ENCODE measurements around the gene MCF2L2.

MCF2L2 gene

GRCh38 chr3:183160616-183161015 lies 267.8 kb downstream of the MCF2L2 start:
- Histone ChIP-seq H3K36me3 (no peaks in the 10 kb centered on the region), H3K4me1 (ENCODE audit: control insufficient read depth in 1 of 2, insufficient read depth in 1 of 2, low read depth in 1 of 2, low read length in 1 of 2) (peaks cover 10 to 13% of the 10 kb centered on the region in 2 experiments), H3K27me3 (peaks cover 47% of the 10 kb centered on the region), H3K4me3 (ENCODE audit: low read depth in 1 of 2, low read length in 1 of 2) (no peak overlapping the region), H3K9me3 (no peaks in the 10 kb centered on the region), H3K27ac (no peak overlapping the region)
- TF ChIP-seq CTCF (IDR thresholded peaks at IDR 0.05) = no peak

- no peaks in the 10 kb centered on the region for H3K9me3 ChIP-seq
- no peaks in the 10 kb centered on the region for H3K36me3 ChIP-seq
- H3K27me3 ChIP-seq = peaks cover 39% of the 10 kb centered on the region
- no peak for TF ChIP-seq CTCF (IDR thresholded peaks at IDR 0.05)
- H3K4me3 ChIP-seq (ENCODE audit: low read depth in 1 of 2, low read length in 1 of 2) = no peak overlapping the region
- H3K27ac ChIP-seq = no peak overlapping the region
- H3K4me1 ChIP-seq (ENCODE audit: control insufficient read depth in 1 of 2, insufficient read depth in 1 of 2, low read depth in 1 of 2, low read length in 1 of 2) = peaks cover 10 to 13% of the 10 kb centered on the region in 2 experiments
Observed at GRCh38 chr3:183159333-183159732, 269.1 kb downstream of the MCF2L2 start.

GRCh38 chr3:183158551-183159006 lies 269.8 kb downstream of the MCF2L2 start:
- Histone ChIP-seq H3K4me3 (ENCODE audit: low read depth in 1 of 2, low read length in 1 of 2) (no peak overlapping the region), H3K27me3 (peaks cover 32% of the 10 kb centered on the region), H3K36me3 (no peaks in the 10 kb centered on the region), H3K4me1 (ENCODE audit: control insufficient read depth in 1 of 2, insufficient read depth in 1 of 2, low read depth in 1 of 2, low read length in 1 of 2) (peaks cover 10 to 13% of the 10 kb centered on the region in 2 experiments), H3K9me3 (no peaks in the 10 kb centered on the region), H3K27ac (no peak overlapping the region)
- TF ChIP-seq CTCF (IDR thresholded peaks at IDR 0.05) = no peak

- H3K27ac ChIP-seq = no peak overlapping the region
- peaks cover 10 to 13% of the 10 kb centered on the region in 2 experiments for H3K4me1 ChIP-seq (ENCODE audit: control insufficient read depth in 1 of 2, insufficient read depth in 1 of 2, low read depth in 1 of 2, low read length in 1 of 2)
- H3K4me3 ChIP-seq (ENCODE audit: low read depth in 1 of 2, low read length in 1 of 2) = no peak overlapping the region
- H3K36me3 ChIP-seq = no peaks in the 10 kb centered on the region
- no peaks in the 10 kb centered on the region for H3K9me3 ChIP-seq
- TF ChIP-seq CTCF (IDR thresholded peaks at IDR 0.05) = no peak
- H3K27me3 ChIP-seq = peaks cover 27% of the 10 kb centered on the region
Observed at GRCh38 chr3:183158113-183158512, 270.3 kb downstream of the MCF2L2 start.

- no peaks in the 10 kb centered on the region for H3K36me3 ChIP-seq
- no peaks in the 10 kb centered on the region for H3K9me3 ChIP-seq
- no peak for TF ChIP-seq CTCF (IDR thresholded peaks at IDR 0.05)
- H3K27ac ChIP-seq = no peak overlapping the region
- no peak overlapping the region for H3K4me3 ChIP-seq (ENCODE audit: low read depth in 1 of 2, low read length in 1 of 2)
- H3K27me3 ChIP-seq = peaks cover 8% of the 10 kb centered on the region
- peaks cover 0 to 4% of the 10 kb centered on the region in 2 experiments for H3K4me1 ChIP-seq (ENCODE audit: control insufficient read depth in 1 of 2, insufficient read depth in 1 of 2, low read depth in 1 of 2, low read length in 1 of 2)
Observed at GRCh38 chr3:183156266-183156665, 272.2 kb downstream of the MCF2L2 start.

GRCh38 chr3:183155499-183155898 lies 272.9 kb downstream of the MCF2L2 start:
- H3K36me3 ChIP-seq = no peaks in the 10 kb centered on the region
- H3K4me3 ChIP-seq (ENCODE audit: low read depth in 1 of 2, low read length in 1 of 2) = no peak overlapping the region
- H3K27ac ChIP-seq = no peak overlapping the region
- H3K9me3 ChIP-seq = no peaks in the 10 kb centered on the region
- peaks cover under 1% of the 10 kb centered on the region for H3K27me3 ChIP-seq
- TF ChIP-seq CTCF (IDR thresholded peaks at IDR 0.05) = no peak
- peaks cover 0 to 4% of the 10 kb centered on the region in 2 experiments for H3K4me1 ChIP-seq (ENCODE audit: control insufficient read depth in 1 of 2, insufficient read depth in 1 of 2, low read depth in 1 of 2, low read length in 1 of 2)
